COLO668 (cell line): ENCODE results near the gene FXYD1.

Experiments
- DNase-seq: peaks from one replicate; lab custom pipeline; 2025; ENCODE audit not compliant: unreplicated experiment; lab: John Stamatoyannopoulos, UW

Gene FXYD1

DNA sequence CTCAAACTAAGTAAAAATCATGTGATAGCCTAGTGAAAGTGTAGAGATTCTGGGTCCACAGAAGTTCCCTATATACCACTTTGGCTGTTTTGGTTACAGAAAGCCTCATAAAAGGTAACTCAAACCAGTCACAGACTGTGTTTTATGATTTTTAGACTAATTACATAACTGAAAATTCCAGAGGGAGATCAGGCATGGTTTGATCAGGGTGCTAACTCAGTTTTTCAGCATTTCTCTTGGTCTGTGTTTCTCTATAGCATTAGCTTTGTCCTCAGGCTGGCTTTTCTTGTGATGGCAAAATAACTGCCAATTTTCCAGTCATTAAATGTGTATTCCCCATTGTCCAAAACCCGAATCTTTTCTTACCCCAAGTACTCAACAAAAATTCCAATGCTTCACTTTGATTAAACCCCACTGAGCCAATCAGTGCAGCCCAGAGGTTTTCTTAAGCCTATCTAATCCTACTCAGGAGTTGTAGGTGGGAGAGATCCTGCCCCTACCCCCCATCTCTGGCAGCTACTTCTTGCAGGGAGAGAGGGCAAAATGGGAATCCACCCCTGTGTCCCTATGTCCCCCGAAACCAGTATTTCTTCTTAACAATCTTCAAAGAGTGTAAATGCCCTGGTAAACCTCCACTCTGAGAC lies 31.6 kb upstream of the FXYD1 start:
- DNase-seq = no peak

- DNase-seq = no peak
Measured at GRCh38 chr19:35107545-35107944, 31.1 kb upstream of the FXYD1 start.

DNA sequence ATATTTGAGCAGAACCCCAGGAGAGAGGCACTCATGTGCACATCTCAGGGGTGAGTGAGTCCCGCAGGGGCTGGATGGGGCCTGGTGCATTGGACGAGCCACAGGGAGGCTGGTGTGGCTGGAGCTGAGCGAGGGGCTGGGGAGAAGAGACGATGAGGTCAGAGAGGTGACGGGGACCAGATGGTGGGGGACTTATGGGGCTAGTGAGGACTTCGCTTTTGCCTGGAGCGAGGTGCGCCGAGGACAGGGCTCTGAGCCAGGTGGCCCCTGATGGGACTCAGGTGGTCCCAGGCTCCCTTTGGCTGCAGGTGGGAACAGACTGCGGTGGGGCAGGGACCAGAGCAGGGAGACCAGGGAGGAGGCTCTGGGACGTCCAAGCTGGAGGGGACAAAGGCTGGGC lies 29.9 kb upstream of the FXYD1 start:
- DNase-seq = no peak

DNA sequence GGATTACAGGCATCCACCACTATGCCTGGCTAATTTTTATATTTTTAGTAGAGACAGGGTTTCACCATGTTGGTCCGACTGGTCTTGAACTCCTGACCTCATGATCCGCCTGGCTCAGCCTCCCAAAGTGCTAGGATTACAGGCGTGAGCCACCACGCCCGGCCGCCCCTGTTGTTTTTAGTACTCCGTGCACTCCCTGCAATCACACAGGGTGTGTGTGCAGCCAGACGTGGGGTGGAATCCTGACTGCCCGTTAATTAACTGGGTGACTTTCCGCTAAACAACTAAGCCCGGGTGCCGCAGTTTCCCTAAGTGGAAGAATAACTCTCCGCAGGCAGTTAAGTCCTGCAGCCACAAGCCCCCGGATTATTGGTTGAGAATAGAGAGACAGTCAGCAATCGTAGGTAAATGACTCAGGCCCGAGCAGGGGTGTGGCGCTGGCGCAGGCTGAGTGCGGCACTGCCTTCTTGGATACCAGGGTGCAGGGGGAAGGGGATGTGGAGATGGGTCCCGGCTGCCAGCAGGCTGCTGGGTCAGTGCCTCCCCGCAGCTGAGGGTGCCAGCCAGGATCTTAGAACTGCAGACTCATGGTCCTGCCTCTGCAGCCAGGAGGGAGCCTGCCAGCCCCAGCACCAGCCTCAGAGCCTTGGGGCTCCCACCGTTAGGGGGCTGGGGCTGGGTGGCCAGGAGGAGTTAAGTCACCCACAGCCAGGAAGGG lies 29.1 kb upstream of the FXYD1 start:
- DNase-seq = no peak

GRCh38 chr19:35110974-35111373 lies 27.6 kb upstream of the FXYD1 start:
- DNase-seq = no peak

DNA sequence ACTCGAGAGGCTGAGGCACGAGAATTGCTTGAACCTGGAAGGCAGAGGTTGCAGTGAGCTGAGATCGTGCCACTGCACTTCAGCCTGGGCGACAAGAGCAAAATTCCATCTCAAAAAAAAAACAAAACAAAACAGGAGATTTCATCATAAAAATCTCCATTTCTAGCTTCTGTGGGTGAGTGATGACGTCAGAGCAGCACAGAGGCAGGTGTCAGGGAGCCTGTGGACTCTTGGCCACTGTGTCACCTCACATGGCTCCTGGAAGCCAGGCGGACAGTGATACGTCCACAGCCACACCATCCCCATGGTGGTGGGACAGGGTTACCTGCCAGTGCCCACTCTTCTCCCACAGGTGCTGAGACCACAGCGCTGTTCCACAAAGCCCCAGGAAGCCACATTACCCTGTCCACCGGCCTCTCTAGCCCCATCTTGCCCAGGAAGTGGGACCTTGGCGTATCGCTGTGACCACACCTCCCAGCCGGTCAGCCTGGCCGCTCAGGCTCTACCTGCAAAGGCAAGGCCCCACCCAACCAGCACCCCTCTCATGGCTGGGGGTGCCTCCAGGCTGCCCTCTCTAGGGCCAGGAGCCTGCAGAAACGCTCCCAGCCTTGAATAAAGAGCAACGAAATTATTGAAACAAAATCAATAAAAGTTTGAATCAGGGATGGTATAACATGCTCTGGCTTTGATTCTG lies 25.5 kb upstream of the FXYD1 start:
- DNase-seq = no peak

GRCh38 chr19:35114353-35115176 lies 24.1 kb upstream of the FXYD1 start:
- DNase-seq = peak; percentile 64

GRCh38 chr19:35115177-35115951 lies 23.3 kb upstream of the FXYD1 start, which contains the start of gene FXYD3:
Gene FXYD3 (plus strand): TSS chr19:35115823. CDS start chr19:35119377, 3,554 bp downstream.
- peak; percentile 29 for DNase-seq

DNA sequence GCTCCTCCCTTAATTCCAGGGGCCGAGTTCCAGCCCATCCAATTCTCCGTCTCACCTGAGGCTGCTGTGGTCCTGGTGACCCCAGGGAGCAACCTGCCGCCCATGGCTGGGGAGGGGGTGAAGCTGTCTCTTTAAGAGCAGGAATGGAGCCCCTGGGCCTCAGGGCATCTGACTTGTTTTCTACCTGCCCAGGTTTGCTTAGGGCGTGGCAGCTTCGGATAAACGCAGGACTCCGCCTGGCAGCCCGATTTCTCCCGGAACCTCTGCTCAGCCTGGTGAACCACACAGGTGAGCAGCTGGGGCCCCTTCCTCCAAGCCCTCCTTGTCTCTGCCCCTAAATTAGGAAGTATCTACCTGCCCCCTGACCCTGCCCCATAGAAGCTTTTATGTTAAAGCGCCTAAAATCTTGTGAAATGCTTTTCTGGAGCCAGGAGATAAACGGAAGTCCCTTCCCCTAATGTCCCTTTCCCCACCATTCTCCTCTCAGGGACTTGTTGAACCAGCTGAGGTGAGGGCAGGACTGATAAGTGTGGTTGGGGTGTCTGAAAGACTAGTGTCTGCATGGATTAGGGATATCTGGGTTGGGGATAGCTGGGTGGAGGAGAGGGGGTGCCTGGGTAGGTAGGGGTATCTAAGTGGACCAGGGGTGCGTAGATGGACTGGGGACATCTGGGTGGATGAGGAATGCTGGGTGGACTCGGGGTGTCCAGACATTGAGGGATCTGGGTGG lies 22.4 kb upstream of the FXYD1 start:
- DNase-seq = peak; percentile 76

GRCh38 chr19:35117116-35117515 lies 21.5 kb upstream of the FXYD1 start:
- DNase-seq = peak; percentile 42

GRCh38 chr19:35117799-35118198 lies 20.8 kb upstream of the FXYD1 start:
- DNase-seq = no peak

- DNase-seq = no peak
Measured at GRCh38 chr19:35118268-35119020, 20.2 kb upstream of the FXYD1 start.

- peak; percentile 29 for DNase-seq
Measured at GRCh38 chr19:35119091-35119490, 19.5 kb upstream of the FXYD1 start.

GRCh38 chr19:35119578-35120155 lies 19.0 kb upstream of the FXYD1 start:
- no peak for DNase-seq

DNA sequence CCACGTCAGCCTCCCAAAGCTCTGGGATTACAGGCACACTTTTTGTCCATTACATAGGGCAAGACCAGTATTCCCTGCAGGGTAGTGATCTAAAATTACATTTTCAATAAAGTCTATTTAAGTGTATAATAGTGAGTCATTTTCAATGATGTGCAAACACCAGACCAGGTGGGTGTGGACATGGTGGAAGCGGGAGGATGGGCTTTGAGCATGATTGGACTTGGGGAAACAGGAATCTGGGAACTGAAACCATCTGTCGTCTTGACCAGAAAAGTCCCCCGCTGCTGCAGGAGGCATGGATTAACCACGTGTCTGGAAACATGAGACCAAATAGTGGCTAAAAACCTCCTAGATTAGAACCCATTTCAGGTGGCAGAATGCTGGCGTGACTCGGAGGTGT lies 18.1 kb upstream of the FXYD1 start:
- DNase-seq = peak; percentile 76

DNA sequence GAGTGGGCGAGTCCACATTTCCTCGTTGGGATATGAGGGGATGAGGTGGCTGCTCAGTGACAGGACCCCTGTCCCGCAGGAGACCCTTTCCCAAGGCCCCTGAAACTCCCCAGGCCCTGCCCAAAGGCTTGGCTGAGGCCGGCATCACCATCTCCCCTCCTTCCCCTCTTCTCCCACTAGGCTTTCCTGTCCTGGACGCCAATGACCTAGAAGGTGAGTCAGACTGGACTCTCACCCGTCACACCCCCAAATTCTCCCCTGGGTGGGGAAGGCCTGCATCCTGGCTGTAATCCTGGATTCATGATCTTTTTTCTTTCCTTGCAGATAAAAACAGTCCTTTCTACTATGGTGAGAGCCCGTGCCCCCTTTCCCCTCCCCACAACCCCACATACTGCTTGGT lies 17.7 kb upstream of the FXYD1 start:
- DNase-seq = no peak

DNA sequence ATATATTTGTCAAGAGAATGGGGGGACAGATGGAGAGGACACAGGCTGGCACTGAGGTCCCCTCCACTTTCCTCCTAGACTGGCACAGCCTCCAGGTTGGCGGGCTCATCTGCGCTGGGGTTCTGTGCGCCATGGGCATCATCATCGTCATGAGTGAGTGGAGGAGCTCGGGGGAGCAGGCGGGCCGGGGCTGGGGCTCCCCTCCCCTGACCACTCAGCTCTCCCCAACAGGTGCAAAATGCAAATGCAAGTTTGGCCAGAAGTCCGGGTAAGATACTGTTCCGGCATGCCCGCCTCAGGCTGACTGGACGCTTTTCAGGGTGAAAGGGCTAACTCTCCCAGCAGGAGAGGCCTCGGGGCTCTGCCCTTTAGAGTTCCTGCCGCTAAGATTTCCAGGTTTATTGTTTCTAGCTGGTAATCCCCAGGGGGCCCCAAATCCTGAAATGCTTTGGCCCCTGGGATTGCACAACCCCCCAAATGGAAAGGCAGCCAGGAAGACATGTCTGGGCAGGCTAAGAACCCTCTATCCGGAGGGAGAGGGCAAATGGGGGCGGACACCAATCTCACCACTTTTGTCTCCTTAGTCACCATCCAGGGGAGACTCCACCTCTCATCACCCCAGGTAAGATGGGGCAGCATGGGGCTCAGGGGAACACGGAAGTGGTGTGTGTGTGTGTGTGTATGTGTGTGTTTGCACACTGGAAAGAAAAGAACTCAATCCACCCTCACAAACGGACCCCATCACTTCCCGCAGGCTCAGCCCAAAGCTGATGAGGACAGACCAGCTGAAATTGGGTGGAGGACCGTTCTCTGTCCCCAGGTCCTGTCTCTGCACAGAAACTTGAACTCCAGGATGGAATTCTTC lies 15.7 kb upstream of the FXYD1 start:
- no peak for DNase-seq

DNA sequence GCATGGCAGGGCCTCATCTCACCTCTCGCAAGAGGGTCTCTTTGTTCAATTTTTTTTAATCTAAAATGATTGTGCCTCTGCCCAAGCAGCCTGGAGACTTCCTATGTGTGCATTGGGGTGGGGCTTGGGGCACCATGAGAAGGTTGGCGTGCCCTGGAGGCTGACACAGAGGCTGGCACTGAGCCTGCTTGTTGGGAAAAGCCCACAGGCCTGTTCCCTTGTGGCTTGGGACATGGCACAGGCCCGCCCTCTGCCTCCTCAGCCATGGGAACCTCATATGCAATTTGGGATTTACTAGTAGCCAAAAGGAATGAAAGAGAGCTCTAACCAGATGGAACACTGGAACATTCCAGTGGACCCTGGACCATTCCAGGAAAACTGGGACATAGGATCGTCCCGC lies 15.1 kb upstream of the FXYD1 start:
- no peak for DNase-seq
